Left renal pelvis (tissue), 4 donors: ENCODE data around the gene ERC2. TPM values are rescaled to one million over a fixed set of nuclear protein-coding genes. Genes with fewer than 3 reads are reported as not detected.

Experiments
- DNase-seq, 4 donors: peaks; one replicate each; pipeline ENCODE4 v3.0.0-alpha.2; 2013; ENCODE audit warnings: low read depth in 4 of 4, low spot score in 3 of 4
- polyA plus RNA-seq, 4 donors: library from polyadenylated mRNA; unstranded; fragments of 120-200 nt; gene quantifications; one replicate each; pipeline ENCODE4 v1.2.1, GENCODE V29; 2013; ENCODE audit not compliant: insufficient read length in 4 of 4

ERC2 gene
- polyA plus RNA-seq, 4 donors = 1.2 to 5.3 (median 2.9) TPM

GRCh38 chr3:55818485-55818884, 649.8 kb downstream of the ERC2 start:
- no peak for DNase-seq

GRCh38 chr3:55816794-55817576, 651.3 kb downstream of the ERC2 start:
- no peak for DNase-seq

DNA sequence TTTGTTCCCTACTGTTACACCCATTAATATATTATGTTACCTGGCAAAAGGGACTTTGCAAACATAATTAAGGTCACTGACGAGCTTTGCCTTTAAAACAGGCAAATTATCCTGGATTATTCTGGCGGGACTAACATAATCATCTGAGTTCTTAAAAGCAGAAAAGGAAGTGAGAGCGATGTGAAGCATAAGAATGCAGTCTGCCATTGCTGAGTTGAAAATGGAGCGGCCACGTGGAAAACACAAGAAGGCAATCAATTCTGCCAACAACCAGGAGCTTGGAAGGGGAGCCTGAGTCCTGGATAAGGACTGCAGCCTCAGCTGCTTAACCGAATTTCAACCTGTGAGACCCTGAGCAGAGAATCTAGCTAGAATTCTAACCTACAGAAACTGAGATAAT, 653.0 kb downstream of the ERC2 start:
- DNase-seq = no peak

- no peak for DNase-seq
These were observed 654.8 kb downstream of the ERC2 start for GRCh38 chr3:55813268-55814097.

GRCh38 chr3:55812394-55813013, 655.8 kb downstream of the ERC2 start:
- DNase-seq = no peak

GRCh38 chr3:55807210-55807609, 661.1 kb downstream of the ERC2 start:
- DNase-seq = no peak

DNA sequence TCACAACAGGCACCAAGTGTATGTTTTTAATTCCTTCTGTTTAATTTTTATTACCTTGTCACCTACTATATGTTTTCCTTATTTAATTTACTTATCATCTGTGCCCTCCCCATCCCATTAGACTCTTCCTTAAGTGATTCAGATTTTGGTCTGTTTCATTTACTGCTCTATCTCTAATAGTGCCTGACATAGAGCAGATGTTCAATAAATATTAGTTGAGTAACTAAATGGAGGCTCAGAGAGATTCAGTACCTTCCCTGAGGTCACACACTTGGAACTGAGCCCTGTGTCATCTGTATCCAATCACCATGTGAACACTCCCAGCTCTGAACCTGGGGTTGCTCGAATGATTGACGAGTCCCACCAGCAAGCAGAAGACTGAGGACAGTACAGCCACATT, 663.1 kb downstream of the ERC2 start:
- no peak for DNase-seq

GRCh38 chr3:55804170-55805095, 663.8 kb downstream of the ERC2 start:
- DNase-seq = no peak

- no peak for DNase-seq
These were observed 665.5 kb downstream of the ERC2 start for GRCh38 chr3:55802816-55803215.

DNA sequence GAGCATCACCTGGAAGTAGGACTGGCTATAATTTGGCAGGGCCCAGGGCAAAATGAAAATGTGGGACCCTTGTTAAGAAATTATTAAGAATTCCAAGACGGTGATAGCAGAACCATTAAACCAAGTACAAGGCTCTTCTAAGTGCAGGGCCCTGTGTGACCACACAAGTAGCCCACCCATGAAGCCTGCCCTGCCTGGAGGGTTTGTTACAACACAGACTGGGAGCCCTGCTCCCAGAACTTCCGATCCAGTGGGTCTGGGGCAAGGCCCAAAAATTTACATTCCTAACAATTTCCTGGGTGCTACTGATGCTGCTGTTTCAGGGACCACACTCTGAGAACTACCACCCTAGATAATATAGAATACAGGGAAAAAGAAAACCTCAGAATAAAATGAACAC, 666.6 kb downstream of the ERC2 start:
- no peak for DNase-seq

DNA sequence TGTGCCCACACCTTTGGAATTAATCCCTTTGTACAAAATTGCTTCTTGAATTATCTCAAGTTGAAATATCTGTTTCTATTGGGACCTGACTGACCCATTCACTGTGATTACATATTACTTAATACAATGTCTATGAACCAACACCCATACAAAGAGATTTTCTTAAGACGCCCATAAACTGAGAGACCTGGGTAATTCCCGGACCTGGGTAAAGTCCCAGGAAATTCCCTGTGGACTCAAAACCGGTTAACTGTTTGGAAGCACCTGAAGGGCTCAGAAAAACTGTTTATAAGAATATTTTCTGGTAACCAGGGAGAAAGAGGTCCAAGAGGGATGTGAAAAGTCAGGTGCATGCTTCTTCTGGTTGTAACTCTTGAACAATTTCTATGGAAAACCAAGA, 667.2 kb downstream of the ERC2 start:
- no peak for DNase-seq

DNA sequence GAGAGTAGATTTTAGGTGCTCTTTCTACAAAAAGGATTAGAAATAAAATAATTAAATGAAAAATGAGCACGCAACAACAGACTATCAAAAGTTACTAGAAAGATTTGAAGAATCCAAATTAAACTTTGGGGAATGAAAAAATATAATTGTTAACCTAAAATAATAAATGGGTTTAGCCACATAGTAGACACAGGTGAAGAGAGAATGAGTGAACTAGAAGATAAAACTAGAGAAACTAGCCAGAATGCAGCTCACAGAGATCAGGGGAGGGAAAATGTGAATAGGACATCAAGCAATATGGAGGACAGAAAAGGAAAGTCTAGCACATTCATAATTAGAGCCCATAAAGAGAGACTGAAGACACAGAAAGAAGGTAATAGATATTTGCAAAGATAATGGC, 670.5 kb downstream of the ERC2 start:
- no peak for DNase-seq

DNA sequence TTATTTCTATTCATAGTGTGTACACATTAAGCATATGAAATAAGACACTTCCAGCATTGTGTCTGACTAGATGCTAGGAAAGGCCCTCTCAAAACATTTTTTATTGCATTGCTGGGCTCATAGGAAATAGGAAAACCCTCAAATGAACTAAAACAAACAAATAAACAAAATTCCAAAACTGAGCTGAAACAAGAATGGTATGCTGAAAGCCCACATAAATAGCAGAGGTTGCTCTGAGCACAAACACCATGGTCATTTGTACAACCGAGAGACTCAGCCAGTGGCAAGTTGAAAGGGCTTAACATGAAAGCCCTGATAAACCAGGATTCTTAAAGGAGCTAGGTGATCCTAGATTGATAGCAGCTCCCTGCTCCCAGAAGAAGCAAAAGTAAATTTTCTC, 671.2 kb downstream of the ERC2 start:
- DNase-seq = no peak

- no peak for DNase-seq
These were observed 671.7 kb downstream of the ERC2 start for GRCh38 chr3:55796533-55796932.

DNA sequence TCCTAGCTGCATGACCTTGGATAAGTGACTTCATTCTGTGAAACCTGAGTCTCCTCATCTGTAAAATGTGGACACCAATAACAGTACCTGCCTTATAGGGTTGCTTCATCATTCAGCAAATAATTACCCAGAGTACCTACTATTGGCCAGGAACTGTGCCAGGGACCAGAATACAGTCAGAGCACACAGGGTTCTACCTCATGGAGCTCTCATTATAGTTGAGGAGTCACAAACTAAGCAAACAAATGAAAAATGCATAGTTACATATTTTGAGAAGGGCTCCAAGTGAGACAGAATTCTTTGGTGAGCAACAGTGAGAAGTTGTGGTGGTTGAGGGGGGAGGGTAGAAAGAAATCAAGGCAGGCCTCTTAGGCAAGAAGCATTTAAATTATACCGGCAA, 672.5 kb downstream of the ERC2 start:
- DNase-seq = no peak

GRCh38 chr3:55795296-55795695, 673.0 kb downstream of the ERC2 start:
- no peak for DNase-seq

- no peak for DNase-seq
These were observed 675.5 kb downstream of the ERC2 start for GRCh38 chr3:55792742-55793141.

GRCh38 chr3:55792009-55792408, 676.3 kb downstream of the ERC2 start:
- no peak for DNase-seq

DNA sequence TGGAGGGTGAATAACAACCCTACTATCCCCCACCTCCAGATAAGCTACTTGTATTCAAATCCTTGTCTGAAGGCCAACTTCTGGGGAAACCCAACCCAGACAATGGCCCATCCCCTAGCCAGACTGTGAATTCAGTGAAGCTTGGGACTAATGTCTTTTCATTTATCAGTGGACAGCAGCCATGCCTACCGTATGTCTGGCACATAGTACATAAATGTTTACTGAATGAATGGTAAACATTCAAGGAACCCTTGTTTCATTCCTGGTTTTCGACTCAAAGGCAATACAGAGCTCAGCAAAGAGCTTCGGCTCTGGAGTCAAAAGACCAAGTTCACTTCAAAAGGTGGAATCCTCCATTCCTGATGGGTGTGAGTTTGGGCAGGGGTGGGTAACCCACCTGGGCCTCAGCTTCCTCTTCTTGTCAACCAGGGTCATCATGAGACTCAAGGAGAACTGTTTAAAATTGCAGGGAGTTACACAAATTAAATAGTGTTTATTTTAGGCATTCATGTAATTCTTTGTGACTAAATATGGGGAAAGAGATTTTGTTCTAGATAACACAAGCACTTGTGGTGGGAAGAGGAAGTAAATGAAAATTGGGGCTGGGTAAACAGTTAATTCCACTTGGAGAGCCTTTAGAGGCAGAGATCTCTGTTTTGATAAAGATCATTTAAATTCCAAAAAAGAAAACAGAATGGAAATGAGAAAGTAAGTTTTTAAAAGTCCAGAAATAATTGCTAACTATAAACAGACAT, 677.5 kb downstream of the ERC2 start:
- DNase-seq = no peak

GRCh38 chr3:55789516-55789915, 678.8 kb downstream of the ERC2 start:
- DNase-seq = no peak
